ENCODE measurements around the gene ARHGAP4. TPM values are rescaled to one million over a fixed set of nuclear protein-coding genes. Genes with fewer than 3 reads are reported as not detected.

Gene ARHGAP4
- total and polyA plus RNA-seq, 7 donors = 5.1 to 8.0 (median 6.8) TPM

DNA sequence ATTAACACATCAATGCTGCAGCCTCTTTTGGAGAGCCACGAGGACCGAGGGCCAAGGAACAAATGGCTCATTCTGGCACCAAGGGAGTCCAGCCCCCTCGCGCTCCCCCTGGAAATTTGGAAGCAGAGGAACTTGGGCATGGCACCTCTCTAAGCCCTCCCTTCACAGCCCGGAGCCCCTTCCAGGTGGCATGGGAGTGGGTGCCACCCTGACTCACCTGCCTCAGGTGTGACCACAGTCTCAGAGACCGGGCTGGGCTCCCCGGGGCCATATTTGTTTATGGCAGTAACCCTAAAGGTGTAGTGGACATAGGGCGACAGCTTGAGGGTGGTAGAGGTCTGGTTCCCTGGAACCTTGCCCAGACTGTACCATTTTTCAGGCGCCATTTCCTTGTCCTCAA lies 58.9 kb downstream of the ARHGAP4 start:
- peaks cover 0 to 35% (median 2%) of the 10 kb centered on the region in 3 donors for H3K27me3 ChIP-seq (ENCODE audit: insufficient read depth in 3 of 3, low read length in 2 of 3)
- H3K9me3 ChIP-seq = no peaks in the 10 kb centered on the region
- TF ChIP-seq, protein P1, sequence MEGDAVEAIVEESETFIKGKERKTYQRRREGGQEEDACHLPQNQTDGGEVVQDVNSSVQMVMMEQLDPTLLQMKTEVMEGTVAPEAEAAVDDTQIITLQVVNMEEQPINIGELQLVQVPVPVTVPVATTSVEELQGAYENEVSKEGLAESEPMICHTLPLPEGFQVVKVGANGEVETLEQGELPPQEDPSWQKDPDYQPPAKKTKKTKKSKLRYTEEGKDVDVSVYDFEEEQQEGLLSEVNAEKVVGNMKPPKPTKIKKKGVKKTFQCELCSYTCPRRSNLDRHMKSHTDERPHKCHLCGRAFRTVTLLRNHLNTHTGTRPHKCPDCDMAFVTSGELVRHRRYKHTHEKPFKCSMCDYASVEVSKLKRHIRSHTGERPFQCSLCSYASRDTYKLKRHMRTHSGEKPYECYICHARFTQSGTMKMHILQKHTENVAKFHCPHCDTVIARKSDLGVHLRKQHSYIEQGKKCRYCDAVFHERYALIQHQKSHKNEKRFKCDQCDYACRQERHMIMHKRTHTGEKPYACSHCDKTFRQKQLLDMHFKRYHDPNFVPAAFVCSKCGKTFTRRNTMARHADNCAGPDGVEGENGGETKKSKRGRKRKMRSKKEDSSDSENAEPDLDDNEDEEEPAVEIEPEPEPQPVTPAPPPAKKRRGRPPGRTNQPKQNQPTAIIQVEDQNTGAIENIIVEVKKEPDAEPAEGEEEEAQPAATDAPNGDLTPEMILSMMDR (IDR thresholded peaks at IDR 0.05) = no peak
- ATAC-seq (no peak), DNase-seq (no peak)
- 67 to 74% (median 71%) methylated on average over 7 to 9 of the region's 9 CpGs for WGBS, 3 donors
- H3K27ac ChIP-seq = no peak overlapping the region
- H3K4me3 ChIP-seq = no peak overlapping the region
- intact Hi-C loops (cut with DNase I) = no loop called here
- no peaks in the 10 kb centered on the region for H3K36me3 ChIP-seq (ENCODE audit: insufficient read depth in 1 of 2, low read depth in 1 of 2)
- no peaks in the 10 kb centered on the region for H3K4me1 ChIP-seq

DNA sequence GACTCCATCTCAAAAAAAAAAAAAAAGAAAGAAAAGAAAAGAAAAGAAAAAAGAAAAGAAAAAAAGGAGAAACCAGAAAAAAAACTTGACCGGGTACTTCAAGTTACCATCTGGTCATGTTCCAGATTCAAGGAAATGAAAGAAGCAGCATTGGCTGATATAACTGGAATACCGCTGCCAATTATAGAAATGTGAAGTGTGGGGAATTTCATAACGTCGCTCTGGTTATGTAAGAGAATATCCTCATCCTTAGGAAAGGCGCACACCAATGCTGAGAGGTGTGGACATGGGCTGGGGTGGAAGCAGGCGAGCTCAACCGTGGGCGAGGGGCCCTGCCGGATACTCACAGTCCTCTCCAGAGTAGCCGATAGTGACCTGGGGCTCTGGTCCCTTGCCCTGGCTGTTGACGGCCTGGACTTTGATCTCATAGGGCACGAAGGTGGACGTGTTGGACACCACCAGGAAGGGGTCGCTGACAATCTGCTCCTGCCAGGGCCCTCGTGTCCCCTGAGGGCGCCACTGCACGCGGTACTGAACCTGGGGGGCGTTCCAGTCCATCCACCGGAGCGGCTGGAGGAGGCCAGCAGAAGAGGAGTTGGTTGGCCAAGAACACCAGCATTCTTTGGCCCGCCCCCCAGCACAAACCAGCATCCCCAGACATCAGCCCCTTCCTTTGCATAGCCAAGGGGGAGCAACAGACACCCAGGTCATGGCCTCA lies 59.6 kb downstream of the ARHGAP4 start:
- Histone ChIP-seq H3K4me3 (no peak overlapping the region), H3K9me3 (no peaks in the 10 kb centered on the region), H3K4me1 (no peaks in the 10 kb centered on the region), H3K27me3 (ENCODE audit: insufficient read depth in 3 of 3, low read length in 2 of 3) (peaks cover 0 to 35% (median 2%) of the 10 kb centered on the region in 3 donors), H3K27ac (no peak overlapping the region), H3K36me3 (ENCODE audit: insufficient read depth in 1 of 2, low read depth in 1 of 2) (no peaks in the 10 kb centered on the region)
- DNase-seq (no peak), ATAC-seq (no peak)
- 81 to 84% (median 83%) methylated on average over 19 to 22 of the region's 22 CpGs for WGBS, 3 donors
- intact Hi-C loops (cut with DNase I) = no loop called here
- TF ChIP-seq, protein P1 (IDR thresholded peaks at IDR 0.05) = no peak

DNA sequence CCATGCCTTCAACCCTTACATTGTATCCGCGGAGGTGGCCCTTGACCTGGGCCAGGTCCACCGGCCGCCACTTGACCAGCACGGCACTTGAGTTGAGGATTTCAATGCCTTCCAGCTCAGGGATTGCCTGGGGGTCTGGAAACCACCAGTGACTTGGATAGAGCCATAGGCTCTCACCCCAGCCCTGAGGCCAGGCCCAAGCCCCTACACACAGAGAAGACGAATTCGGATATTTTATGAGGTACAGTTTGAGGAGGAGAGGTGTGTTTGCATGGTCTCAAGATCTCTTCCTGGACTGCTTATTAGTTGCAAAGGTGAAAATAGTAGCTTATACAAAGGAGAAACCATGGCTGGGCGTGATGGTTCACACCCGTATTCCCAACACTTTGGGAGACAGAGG lies 60.4 kb downstream of the ARHGAP4 start:
- Histone ChIP-seq H3K9me3 (no peaks in the 10 kb centered on the region), H3K4me1 (no peaks in the 10 kb centered on the region), H3K36me3 (ENCODE audit: insufficient read depth in 1 of 2, low read depth in 1 of 2) (no peaks in the 10 kb centered on the region), H3K27me3 (ENCODE audit: insufficient read depth in 3 of 3, low read length in 2 of 3) (peaks cover 0 to 29% (median 2%) of the 10 kb centered on the region in 3 donors), H3K4me3 (no peak overlapping the region), H3K27ac (no peak overlapping the region)
- ATAC-seq (no peak), DNase-seq (no peak)
- 94 to 98% (median 96%) methylated on average over 9 of the region's 9 CpGs for WGBS, 3 donors
- intact Hi-C loops (cut with DNase I) = no loop called here
- TF ChIP-seq, protein P1 (IDR thresholded peaks at IDR 0.05) = no peak

DNA sequence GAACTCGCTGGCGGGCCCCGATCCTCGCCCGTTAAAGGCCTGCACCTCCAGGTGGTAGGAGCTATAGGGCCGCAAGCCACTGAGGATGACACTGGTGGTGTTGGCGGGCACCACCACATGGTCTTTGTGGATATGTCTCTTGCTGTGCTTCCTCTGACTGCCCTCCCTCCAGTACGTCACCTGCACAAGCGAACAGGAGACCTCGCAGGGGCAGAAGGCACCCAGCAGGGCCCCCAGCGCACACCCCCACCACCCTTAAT lies 60.8 kb downstream of the ARHGAP4 start:
- ATAC-seq = no peak

More for the DNA sequence above, 60.8 kb downstream of the ARHGAP4 start:
- peaks cover 0 to 24% (median 2%) of the 10 kb centered on the region in 3 donors for H3K27me3 ChIP-seq (ENCODE audit: insufficient read depth in 3 of 3, low read length in 2 of 3)
- H3K9me3 ChIP-seq = no peaks in the 10 kb centered on the region
- H3K27ac ChIP-seq = no peak overlapping the region
- 93 to 100% (median 95%) methylated on average over 3 to 11 of the region's 11 CpGs for WGBS, 3 donors
- H3K4me1 ChIP-seq = no peaks in the 10 kb centered on the region
- intact Hi-C loops (cut with DNase I) = no loop called here
- DNase-seq = no peak
- H3K36me3 ChIP-seq (ENCODE audit: insufficient read depth in 1 of 2, low read depth in 1 of 2) = no peaks in the 10 kb centered on the region
- no peak overlapping the region for H3K4me3 ChIP-seq
- TF ChIP-seq, protein P1 (IDR thresholded peaks at IDR 0.05) = no peak
